A549 treated with Mapracorat at 1 μM for 4 hours (cell line): Measurements from ENCODE around the gene PAN3. TPM values are rescaled to one million over a fixed set of nuclear protein-coding genes. Genes with fewer than 3 reads are reported as not detected.

Experiments
- total RNA-seq: library from RNA; stranded (reverse); fragments of 200-300 nt; extraction: Qiagen RNA extraction; gene quantifications from 5 replicates; pipeline ENCODE4 v1.2.3, GENCODE V29; 2022

The PAN3 gene
- total RNA-seq = 6.7 to 8.2 TPM (median 7.8 TPM) in 5 replicates

GRCh38 chr13:28138012-28138755 lies at the start of gene PAN3:
PAN3 (plus strand) TSS chr13:28138545; CDS start chr13:28138658, 113 bp downstream.

GRCh38 chr13:28100150-28101121 lies 37.9 kb upstream of the PAN3 start, which contains the start of gene FLT3:
FLT3 (minus strand) TSS chr13:28100576; CDS start chr13:28100510, 66 bp downstream.

Other genes starting within 250 kb of the PAN3 start
- 0.05 to 0.12 TPM (median 0.09 TPM) in 5 replicates for gene PDX1, start 218.5 kb upstream of the PAN3 start, total RNA-seq
- 0.57 to 1.4 TPM (median 0.60 TPM) in 5 replicates for gene CDX2, start 169.2 kb upstream of the PAN3 start, total RNA-seq
- gene URAD, start 149.9 kb upstream of the PAN3 start, total RNA-seq = not detected in 5 replicates
- 0.05 TPM in 2 of 5 replicates, not detected in the others for gene FLT3, start 38.0 kb upstream of the PAN3 start, total RNA-seq